ENCODE data around the gene ALLC. TPM values are rescaled to one million over a fixed set of nuclear protein-coding genes. Genes with fewer than 3 reads are reported as not detected.

ALLC gene
- polyA plus RNA-seq, 2 of the 4 experiments (the other 2 are of a cell fraction): not detected

DNA sequence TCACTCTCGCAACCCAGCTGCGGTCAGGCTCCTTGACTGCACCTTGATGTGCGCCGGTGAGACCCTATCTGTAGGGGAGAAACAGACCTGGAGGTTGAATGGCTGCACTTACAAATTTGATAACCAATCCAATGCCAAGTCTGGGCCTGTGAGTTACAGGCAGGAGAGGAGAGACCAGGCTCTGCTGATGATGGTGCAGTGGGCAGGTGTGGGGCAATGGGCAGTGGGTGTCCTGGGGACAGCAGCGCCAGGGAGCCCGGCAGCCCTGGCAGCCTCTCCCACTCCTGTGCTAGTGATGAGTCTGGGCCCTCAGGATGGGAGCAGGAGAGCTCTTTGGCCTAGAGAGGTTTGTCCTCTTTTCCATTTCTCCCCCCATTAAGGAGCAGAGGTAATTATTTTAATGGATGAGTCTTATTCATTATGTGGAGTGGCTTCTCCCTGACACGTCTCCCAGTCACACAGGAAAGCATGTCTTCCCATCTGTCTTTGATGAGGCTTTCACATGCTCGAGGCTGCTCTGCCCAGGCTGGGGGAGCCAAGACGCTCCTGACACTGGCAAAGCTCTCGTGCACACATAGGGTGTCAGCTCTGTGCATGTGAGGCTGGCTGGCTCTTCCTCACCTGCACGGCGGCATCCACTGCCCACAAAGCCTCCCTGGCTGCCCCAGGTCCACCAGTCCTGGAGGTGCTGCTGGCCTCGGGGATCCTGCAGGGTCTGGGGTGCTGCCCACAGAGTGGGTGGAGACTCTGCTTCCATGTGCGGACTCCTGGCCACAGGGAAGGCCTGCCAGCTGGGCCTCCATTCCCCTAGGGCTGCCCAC is 10.0 kb upstream of the ALLC start:
- H3K9me3 ChIP-seq: no peaks in the 10 kb centered on the region
- ATAC-seq: no peak

DNA sequence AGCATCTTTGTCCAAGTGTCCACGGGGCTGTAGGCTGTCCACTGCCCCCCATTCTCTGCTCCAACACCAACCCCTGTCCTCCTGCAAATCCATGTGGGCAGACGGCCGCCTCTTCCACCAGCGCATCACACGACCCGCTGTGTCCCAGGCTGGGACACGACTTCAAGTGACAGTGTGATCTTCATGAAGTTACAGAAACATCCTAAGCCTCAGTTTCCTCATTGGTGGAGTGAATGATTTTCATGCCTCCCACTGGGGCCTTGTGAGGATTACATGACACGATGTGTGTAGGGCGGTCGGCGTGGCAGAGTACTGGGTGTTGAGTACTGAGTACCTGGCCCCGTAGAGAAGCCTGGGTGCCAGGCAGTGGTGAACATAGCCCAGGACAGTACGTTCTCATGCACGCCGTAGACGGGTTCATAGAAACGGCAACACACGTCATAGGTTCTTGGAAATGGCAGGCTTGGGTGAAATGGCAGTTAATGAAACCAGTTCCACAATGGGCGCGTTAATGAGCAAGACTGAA is 9.3 kb upstream of the ALLC start:
- Histone ChIP-seq H3K4me2 (no peak overlapping the region), H3K4me3 (no peak overlapping the region), H3K4me1 (peaks cover 5% of the 10 kb centered on the region; the same call in 1 of the 3 replicates), H3K27ac (no peak overlapping the region), H3K9me3 (no peaks in the 10 kb centered on the region)
- CTCF ChIA-PET: interaction anchor here (1.8 to 6.1 kb wide), 4 partner anchors 11 to 225 kb away, joined by 5 to 44 read pairs (median 18); no protein-coding TSS in a partner anchor
- DNase-seq (ENCODE audit: low read depth in 1 of 2, low spot score in 1 of 2) (no peak), ATAC-seq (no peak), FAIRE-seq (no peak)
- POLR2A ChIA-PET: no interaction called here
- 84% methylated on average over 20 of the region's 20 CpGs for WGBS (ENCODE audit: missing lambda C conversion rate)
- no peak for TF ChIP-seq HOXB13 (CRISPR knock-in tag; IDR thresholded peaks at IDR 0.05; ENCODE audit: low read depth)
- no peak for TF ChIP-seq NFE2L2 (conservative IDR thresholded peaks at IDR 0.05; ENCODE audit: low read length)
- no peak for TF ChIP-seq FOSL2 (IDR thresholded peaks at IDR 0.05)
- no peak for TF ChIP-seq FOSL2 (CRISPR knock-in tag; IDR thresholded peaks at IDR 0.05)
- no peak for TF ChIP-seq ZNF302 (CRISPR knock-in tag; IDR thresholded peaks at IDR 0.05)
- no peak for TF ChIP-seq POLR2AphosphoS2 (conservative IDR thresholded peaks at IDR 0.05; ENCODE audit: low read length)
- no peak for TF ChIP-seq TFCP2L1 (CRISPR knock-in tag; IDR thresholded peaks at IDR 0.05)
- no peak for TF ChIP-seq ZFP36 (IDR thresholded peaks at IDR 0.05; ENCODE audit: borderline replicate concordance, partially characterized antibody)
- TF ChIP-seq, protein P1, sequence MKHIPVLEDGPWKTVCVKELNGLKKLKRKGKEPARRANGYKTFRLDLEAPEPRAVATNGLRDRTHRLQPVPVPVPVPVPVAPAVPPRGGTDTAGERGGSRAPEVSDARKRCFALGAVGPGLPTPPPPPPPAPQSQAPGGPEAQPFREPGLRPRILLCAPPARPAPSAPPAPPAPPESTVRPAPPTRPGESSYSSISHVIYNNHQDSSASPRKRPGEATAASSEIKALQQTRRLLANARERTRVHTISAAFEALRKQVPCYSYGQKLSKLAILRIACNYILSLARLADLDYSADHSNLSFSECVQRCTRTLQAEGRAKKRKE (CRISPR knock-in tag; IDR thresholded peaks at IDR 0.05; ENCODE audit: low read depth): no peak
- TF ChIP-seq, protein P2, sequence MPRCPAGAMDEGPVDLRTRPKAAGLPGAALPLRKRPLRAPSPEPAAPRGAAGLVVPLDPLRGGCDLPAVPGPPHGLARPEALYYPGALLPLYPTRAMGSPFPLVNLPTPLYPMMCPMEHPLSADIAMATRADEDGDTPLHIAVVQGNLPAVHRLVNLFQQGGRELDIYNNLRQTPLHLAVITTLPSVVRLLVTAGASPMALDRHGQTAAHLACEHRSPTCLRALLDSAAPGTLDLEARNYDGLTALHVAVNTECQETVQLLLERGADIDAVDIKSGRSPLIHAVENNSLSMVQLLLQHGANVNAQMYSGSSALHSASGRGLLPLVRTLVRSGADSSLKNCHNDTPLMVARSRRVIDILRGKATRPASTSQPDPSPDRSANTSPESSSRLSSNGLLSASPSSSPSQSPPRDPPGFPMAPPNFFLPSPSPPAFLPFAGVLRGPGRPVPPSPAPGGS (IDR thresholded peaks at IDR 0.05): no peak
- TF ChIP-seq SMC3 (IDR thresholded peaks at IDR 0.05): no peak
- no peak for TF ChIP-seq RAD21 (conservative IDR thresholded peaks at IDR 0.05 in 1 of 2, IDR thresholded peaks at IDR 0.05 in 1 of 2)
- TF ChIP-seq CHD2 (IDR thresholded peaks at IDR 0.05; ENCODE audit: low read length, partially characterized antibody): no peak
- no peak for TF ChIP-seq KDM5A (IDR thresholded peaks at IDR 0.05)
- TF ChIP-seq ZC3H11A (IDR thresholded peaks at IDR 0.05): no peak
- no peak for TF ChIP-seq CBX8 (IDR thresholded peaks at IDR 0.05)
- no peak for TF ChIP-seq ZSCAN20 (CRISPR knock-in tag; IDR thresholded peaks at IDR 0.05)

More for the DNA sequence above, 10.0 kb upstream of the ALLC start:
- whole genome bisulfite sequencing (ENCODE audit: missing lambda C conversion rate): 69% methylated on average over 14 of the region's 14 CpGs
- Histone ChIP-seq H3K4me2 (no peak overlapping the region), H3K4me3 (no peak overlapping the region), H3K27ac (no peak overlapping the region), H3K4me1 (peaks cover 5% of the 10 kb centered on the region; the same call in 1 of the 3 replicates)
- TF ChIP-seq RNF2 (IDR thresholded peaks at IDR 0.05; ENCODE audit: borderline replicate concordance, low read depth): no peak
- TF ChIP-seq ZFP36 (IDR thresholded peaks at IDR 0.05; ENCODE audit: borderline replicate concordance, partially characterized antibody): no peak
- TF ChIP-seq MAZ (IDR thresholded peaks at IDR 0.05; ENCODE audit: borderline replicate concordance, low read depth, low read length): no peak
- TF ChIP-seq ZSCAN20 (CRISPR knock-in tag; IDR thresholded peaks at IDR 0.05): no peak
- no peak for TF ChIP-seq TP53 (CRISPR knock-in tag; IDR thresholded peaks at IDR 0.05)
- TF ChIP-seq MAFK (IDR thresholded peaks at IDR 0.05; ENCODE audit: partially characterized antibody): no peak
- TF ChIP-seq CBX2 (IDR thresholded peaks at IDR 0.05; ENCODE audit: borderline replicate concordance, low read depth): no peak
- TF ChIP-seq FOXS1 (CRISPR knock-in tag; IDR thresholded peaks at IDR 0.05): no peak
- DNase-seq (ENCODE audit: low read depth in 1 of 2, low spot score in 1 of 2): no peak
- ChIA-PET POLR2A (no interaction called here), CTCF (no interaction called here)
- FAIRE-seq: no peak

Data from A549 (cell line).